Dermis lymphatic vessel endothelial cell (primary cell): ENCODE measurements around the gene OR4M1. TPM values are rescaled to one million over a fixed set of nuclear protein-coding genes. Genes with fewer than 3 reads are reported as not detected.

Experiments used
- total RNA-seq: library from RNA; depleted of rRNA; stranded (reverse); fragments of >200 nt; gene quantifications from 2 replicates; pipeline ENCODE4 v1.2.1, GENCODE V29; 2014

The OR4M1 gene, protein sequence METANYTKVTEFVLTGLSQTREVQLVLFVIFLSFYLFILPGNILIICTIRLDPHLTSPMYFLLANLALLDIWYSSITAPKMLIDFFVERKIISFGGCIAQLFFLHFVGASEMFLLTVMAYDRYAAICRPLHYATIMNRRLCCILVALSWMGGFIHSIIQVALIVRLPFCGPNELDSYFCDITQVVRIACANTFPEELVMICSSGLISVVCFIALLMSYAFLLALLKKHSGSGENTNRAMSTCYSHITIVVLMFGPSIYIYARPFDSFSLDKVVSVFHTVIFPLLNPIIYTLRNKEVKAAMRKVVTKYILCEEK
- total RNA-seq: not detected in 2 replicates

DNA sequence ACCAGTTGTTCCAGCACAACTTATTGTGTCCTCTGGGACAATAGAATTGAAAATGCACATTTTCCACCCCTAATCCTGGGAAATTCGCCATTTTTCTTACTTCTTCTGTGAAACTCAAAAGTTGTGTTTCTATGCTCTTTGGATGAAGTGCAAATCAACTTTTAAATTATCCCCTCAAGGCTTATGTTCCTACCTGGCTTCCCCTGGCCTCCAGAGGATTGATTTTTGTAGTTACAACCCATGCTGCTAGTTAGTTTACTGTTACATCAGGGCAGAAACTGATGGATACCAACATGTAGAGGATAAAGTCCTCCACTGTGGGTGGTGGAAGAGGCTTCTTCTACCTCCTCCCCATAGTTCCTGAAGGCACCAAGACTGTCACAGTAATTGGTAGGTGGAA is at the start of gene OR4M1:
OR4M1 (plus strand) TSS at position 301 of the 400 bp plus-strand sequence. CDS start 6,819 bp downstream, outside the sequence.

DNA sequence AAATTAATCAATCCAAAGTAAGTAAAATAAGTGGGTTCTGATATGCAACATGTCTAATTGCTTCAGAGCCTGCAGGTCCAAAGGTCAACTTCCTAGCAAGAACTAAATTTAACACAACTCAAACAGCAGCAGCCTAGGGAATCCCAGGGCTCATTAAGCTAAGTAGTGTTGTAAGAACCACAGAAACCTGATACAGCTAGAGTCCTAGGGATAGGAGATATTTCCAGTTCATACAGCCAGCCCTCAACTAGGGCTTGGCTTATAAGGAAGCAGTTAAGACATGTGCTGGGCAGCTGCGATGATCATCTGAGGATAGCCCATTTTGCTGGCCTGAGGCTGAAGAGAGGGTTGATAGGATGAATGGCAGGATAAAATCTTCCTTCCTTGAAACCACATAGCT is 30.0 kb upstream of the OR4M1 start, which contains the start of gene OR4Q3:
OR4Q3 (plus strand) TSS at position 316 of the 400 bp plus-strand sequence.

DNA sequence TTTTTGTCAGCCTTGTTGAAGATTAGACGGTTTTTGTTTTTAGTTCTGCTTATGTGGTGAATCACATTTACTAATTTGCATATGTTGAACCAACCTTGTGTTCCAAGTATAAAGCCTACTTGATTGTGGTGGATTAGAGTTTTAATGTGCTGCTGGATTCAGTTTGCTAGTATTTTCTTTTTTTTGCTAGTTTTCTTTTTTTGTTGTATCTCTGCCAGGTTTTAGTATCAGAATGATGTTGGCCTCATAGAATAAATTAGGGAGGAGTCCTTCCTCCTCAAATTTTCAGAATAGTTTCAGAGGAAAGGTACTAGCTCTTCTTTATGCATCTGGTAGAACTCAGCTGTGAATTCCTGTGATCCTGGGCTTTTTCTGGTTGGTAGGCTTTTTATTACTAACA is 30.2 kb downstream of the OR4M1 start, which contains the start of gene OR4N2:
OR4N2 (plus strand) TSS at position 301 of the 400 bp plus-strand sequence. CDS start 23,679 bp downstream, outside the sequence.

Other genes with a start within 250 kb of the OR4M1 start
- not detected in 2 replicates for gene OR11H2, start 59.6 kb upstream of the OR4M1 start, total RNA-seq
- gene OR4Q3, start 29.9 kb upstream of the OR4M1 start, total RNA-seq: not detected in 2 replicates
- gene OR4N2, start 30.3 kb downstream of the OR4M1 start, total RNA-seq: not detected in 2 replicates
- gene OR4K2, start 101.6 kb downstream of the OR4M1 start, total RNA-seq: not detected in 2 replicates
- gene OR4K5, start 147.1 kb downstream of the OR4M1 start, total RNA-seq: not detected in 2 replicates
- gene OR4K1, start 157.4 kb downstream of the OR4M1 start, total RNA-seq: not detected in 2 replicates
- gene OR4K15, start 202.1 kb downstream of the OR4M1 start, total RNA-seq: not detected in 2 replicates
- gene OR4Q2, start 228.7 kb downstream of the OR4M1 start, total RNA-seq: not detected in 2 replicates
- gene OR4K14, start 245.8 kb downstream of the OR4M1 start, total RNA-seq: not detected in 2 replicates